HG03066 (cell line): ENCODE measurements around the gene VAV3.

Experiments
- ATAC-seq: cut with Tn5 transposase; IDR thresholded peaks from one replicate; pipeline ENCODE4 v1.9.1; 2021; ENCODE audit warnings: low read depth; ENCODE audit not compliant: unreplicated experiment

Gene VAV3

DNA sequence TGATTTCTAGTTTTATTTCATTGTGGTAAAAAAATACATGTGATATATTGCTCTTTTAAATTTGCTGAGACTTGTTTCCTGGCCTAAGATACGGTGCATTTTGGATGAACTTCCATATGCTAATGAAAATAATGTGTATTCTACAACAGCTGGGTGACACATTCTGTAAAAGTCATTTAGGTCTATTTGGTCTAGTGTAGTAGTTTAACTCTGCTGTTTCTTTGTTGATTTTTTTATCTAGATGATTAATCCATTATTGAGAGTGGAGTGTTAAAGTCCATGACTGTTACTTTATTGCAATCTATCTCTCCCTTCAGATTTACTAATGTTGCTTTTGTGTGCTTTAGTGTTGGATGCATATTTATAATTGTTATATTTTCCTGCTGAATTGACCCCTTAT is 161.4 kb downstream of the VAV3 start:
- no peak for ATAC-seq

DNA sequence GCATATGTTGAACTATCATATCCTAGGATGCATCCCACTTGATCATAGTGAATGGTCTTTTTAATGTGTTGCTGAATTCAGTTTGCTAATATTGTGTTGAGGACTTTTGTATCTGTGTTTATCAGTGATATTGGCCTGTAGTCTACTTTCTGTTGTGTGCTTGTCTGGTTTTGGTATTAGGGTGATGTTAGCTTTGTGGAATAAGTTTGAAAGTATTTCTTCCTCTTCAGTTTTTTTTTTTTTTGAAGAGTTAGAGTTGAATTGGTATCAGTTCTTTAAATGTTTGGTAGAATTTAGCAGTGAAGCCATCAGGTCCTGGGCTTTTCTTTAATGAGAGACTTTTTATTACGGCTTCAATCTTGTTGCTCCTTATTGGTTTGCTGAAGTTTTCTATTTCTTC is 162.3 kb downstream of the VAV3 start:
- ATAC-seq, result no peak

DNA sequence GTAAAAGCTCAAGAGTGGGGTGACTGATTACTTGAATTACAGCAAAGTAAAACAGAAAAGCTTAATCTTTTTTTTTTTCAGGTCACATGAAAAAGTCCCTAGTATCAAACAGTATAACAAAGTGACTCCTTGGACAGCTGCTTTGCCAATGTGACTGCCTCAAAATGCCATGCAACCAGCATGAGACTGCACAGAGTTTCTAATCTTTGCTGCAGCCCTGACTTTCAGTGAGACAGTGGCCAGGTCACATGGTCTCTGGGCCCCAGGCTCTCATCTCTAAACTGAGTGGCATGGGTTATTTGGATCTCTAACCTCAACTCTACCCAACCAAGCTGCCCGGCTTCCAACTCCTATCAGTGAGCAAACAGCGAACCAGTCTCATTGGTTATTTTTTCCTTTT is 169.0 kb downstream of the VAV3 start:
- ATAC-seq, result no peak

GRCh38 chr1:107795441-107795840 is 169.5 kb downstream of the VAV3 start:
- ATAC-seq, result no peak

DNA sequence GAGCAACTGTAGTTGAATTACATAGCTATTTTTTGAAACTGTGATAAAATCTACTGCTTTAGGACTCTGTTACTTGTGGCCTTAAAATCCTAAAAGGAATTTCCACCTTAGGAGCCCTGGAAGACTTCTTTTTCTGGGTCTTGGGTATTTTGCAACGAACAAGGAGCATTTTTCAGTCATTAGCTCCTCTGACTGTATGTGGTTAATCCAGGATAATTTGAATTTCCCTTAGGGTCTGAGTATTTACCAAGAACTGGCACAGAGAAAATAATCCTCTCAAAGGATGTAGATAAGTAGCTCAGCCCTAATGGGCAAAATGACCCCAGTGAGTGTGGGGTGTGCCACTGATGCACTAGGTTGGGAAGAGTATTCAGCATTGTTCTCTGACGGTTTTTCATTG is 170.4 kb downstream of the VAV3 start:
- no peak for ATAC-seq

- no peak for ATAC-seq
Measured at GRCh38 chr1:107793896-107794453, 171.0 kb downstream of the VAV3 start.

GRCh38 chr1:107791348-107791747 is 173.6 kb downstream of the VAV3 start:
- ATAC-seq, result no peak

GRCh38 chr1:107789817-107790524 is 175.0 kb downstream of the VAV3 start:
- no peak for ATAC-seq

- no peak for ATAC-seq
Measured at GRCh38 chr1:107788206-107789202, 176.5 kb downstream of the VAV3 start.

GRCh38 chr1:107787299-107787698 is 177.7 kb downstream of the VAV3 start:
- ATAC-seq, result no peak

DNA sequence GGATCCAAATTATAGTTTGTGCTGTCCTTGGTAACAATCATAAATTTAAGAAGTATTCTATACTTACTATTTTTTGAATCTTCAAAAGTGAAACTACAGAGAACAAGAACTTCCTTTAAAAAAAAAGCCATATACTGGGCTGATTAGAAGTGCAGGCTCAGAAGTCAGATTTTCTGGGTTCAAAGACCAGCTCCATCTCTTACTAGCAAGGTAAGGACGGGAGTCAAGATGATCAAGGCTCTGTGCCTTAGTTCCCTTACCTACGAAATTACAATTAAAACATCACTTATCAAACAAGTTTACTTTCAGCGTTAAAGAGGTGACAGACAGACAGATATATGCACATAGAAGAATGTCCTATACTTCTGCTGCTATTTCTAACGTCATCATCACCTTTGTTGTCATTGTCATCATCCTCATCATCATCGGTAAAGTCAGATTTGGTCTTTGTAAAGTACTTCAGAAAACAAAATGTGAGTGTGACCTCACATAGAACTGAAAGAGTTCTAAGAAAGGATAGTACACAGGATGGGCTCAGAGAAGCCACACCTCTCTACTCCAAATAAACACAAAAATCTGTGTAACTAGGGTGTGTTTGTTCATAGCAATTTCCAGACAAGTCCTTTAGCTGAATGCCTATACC is 178.7 kb downstream of the VAV3 start:
- no peak for ATAC-seq

- no peak for ATAC-seq
Measured at GRCh38 chr1:107785496-107786202, 179.3 kb downstream of the VAV3 start.

- no peak for ATAC-seq
Measured at GRCh38 chr1:107782217-107782845, 182.6 kb downstream of the VAV3 start.

DNA sequence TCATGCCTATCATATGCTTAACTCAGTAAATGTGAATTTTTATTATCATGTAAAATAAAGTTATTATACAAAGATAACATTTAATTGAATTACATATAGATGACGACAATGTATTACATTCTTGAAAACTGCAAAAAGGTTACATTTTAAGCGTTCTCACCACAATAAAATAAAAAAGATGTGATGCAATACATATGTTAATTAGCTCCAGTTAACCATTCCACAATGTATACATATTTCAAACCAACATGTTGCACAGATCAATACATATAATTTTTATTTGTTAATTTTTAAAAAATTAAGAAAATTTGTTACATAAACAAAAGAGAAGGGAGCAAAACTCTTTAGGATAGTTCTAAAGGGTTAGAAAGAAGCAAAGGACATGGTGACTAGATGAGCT is 183.7 kb downstream of the VAV3 start:
- ATAC-seq, result no peak

GRCh38 chr1:107777664-107778047 is 187.3 kb downstream of the VAV3 start:
- ATAC-seq, result peak; percentile 17

DNA sequence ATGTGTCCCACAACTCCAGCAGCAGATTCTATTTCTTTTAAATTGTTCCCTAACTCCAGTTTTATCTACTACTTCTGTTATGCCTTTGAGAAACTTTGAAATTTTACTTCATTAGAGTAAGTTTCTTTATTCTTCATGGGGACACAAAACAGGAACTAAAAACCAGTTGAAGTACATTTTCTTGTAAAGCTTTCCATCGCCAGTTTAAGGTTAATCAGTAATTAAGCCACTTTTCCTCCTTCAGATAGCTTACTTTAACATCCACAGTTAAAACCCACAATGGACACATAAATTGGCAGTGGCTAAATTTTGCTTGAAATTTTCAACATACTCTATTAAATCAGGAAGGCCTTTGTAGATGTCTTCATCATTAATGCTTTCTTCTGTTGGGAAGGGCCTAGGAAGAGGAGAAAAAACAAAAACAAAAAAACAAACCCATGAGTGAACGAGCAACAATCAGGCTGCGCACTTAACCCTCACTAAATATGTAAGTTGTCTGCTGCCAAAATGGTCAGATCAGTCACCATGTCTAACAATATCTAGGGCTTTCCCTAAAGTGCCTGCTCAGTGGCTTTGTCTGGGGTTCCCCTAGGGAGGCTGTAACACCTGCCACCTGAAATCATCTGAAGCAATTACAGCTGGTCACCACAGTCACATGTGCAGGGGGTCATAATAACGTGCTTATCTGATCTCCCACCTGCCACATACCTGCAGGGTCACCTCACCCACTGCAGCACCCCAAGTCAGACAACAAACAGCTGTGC is 187.9 kb downstream of the VAV3 start:
- peak; percentile 78 for ATAC-seq

DNA sequence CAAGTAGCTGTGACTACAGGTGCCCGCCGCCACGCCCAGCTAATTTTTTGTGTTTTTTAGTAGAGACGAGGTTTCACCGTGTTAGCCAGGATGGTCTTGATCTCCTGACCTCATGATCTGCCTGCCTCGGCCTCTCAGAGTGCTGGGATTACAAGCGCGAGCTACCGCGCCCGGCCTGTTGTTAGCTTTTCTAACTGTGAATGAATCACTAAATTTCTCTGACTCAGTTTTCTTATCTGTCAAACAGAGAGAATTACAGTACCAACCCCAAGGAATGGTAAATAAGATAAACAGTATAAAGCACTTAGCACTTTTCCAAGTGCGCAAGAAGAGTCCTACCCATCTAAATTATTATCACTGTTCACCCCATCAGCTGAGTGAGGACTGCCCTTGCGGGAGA is 193.6 kb downstream of the VAV3 start:
- no peak for ATAC-seq

DNA sequence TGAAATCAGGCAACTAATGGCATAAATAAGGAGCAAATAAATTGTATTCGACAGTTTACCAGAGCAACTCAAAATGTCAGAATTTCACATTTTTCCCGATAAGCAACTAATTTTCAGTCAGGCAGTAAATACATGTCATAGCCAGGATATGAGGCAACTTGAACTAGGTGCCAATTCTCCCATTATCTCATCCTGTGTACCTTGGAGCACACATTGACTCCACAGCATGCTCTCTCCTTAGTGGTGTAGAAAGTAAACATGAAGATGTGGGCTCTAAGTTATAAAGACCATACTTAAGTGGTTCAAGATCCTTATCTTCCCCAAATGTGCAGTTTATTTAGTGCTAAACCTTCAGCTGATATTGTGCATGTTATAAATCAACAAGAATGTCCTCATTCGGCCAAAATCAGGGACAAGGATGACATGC is 197.8 kb downstream of the VAV3 start:
- no peak for ATAC-seq

DNA sequence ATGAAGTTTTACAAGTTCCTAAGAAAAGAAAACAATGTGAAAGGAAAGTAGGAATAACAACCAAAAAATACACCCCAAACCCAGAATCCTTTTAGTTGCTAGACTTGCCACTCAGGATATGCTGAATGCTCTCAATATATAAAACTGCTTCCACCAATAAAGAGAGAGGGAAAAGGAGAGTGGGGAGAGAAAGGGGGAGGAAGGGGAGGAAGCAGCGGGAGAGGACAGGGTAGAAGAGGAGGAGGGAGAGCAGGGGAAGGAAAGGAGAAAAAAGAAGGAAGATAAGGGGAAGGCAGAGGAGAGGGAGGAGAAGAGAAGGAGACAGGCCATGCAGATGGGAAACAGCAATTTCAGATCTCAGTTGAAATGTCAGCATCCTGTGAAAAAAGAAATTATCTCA is 198.4 kb downstream of the VAV3 start:
- no peak for ATAC-seq
